ENCODE data around the gene C2CD5. TPM values are rescaled to one million over a fixed set of nuclear protein-coding genes. Genes with fewer than 3 reads are reported as not detected.

C2CD5 gene, protein sequence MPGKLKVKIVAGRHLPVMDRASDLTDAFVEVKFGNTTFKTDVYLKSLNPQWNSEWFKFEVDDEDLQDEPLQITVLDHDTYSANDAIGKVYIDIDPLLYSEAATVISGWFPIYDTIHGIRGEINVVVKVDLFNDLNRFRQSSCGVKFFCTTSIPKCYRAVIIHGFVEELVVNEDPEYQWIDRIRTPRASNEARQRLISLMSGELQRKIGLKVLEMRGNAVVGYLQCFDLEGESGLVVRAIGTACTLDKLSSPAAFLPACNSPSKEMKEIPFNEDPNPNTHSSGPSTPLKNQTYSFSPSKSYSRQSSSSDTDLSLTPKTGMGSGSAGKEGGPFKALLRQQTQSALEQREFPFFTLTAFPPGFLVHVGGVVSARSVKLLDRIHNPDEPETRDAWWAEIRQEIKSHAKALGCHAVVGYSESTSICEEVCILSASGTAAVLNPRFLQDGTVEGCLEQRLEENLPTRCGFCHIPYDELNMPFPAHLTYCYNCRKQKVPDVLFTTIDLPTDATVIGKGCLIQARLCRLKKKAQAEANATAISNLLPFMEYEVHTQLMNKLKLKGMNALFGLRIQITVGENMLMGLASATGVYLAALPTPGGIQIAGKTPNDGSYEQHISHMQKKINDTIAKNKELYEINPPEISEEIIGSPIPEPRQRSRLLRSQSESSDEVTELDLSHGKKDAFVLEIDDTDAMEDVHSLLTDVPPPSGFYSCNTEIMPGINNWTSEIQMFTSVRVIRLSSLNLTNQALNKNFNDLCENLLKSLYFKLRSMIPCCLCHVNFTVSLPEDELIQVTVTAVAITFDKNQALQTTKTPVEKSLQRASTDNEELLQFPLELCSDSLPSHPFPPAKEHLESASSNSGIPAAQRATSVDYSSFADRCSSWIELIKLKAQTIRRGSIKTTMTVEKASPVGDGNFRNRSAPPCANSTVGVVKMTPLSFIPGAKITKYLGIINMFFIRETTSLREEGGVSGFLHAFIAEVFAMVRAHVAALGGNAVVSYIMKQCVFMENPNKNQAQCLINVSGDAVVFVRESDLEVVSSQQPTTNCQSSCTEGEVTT
- total RNA-seq = 10 to 100 TPM; 12.2 to 28.8 (median 24.5) TPM

GRCh38 chr12:22544038-22544979, at the start of gene C2CD5:
Gene C2CD5, minus strand, starts transcription at chr12:22544542. Its CDS starts 392 bp downstream, at chr12:22544150.
- Histone ChIP-seq H3K27me3 (no peaks in the 10 kb centered on the region), H3K4me3 (peak within 1 kb of the TSS; percentile 69 to 94 (median 86)), H3K27ac (peak within 1 kb of the TSS; percentile 88 to 98 (median 94)), H3K36me3 (no peaks in the 10 kb centered on the region), H3K4me1 (peaks cover 14 to 49% (median 23%) of the 10 kb centered on the region in 3 donors), H3K9me3 (no peaks in the 10 kb centered on the region)
- intact Hi-C loops (cut with DNase I) = loop anchor here (5.0 kb wide), 1 partner anchor 83 kb away; the partner anchor contains the start of gene ETNK1
- WGBS, 2 donors = 0 to 3% methylated on average over 7 to 34 of the region's 80 CpGs
- TF ChIP-seq, protein P1, sequence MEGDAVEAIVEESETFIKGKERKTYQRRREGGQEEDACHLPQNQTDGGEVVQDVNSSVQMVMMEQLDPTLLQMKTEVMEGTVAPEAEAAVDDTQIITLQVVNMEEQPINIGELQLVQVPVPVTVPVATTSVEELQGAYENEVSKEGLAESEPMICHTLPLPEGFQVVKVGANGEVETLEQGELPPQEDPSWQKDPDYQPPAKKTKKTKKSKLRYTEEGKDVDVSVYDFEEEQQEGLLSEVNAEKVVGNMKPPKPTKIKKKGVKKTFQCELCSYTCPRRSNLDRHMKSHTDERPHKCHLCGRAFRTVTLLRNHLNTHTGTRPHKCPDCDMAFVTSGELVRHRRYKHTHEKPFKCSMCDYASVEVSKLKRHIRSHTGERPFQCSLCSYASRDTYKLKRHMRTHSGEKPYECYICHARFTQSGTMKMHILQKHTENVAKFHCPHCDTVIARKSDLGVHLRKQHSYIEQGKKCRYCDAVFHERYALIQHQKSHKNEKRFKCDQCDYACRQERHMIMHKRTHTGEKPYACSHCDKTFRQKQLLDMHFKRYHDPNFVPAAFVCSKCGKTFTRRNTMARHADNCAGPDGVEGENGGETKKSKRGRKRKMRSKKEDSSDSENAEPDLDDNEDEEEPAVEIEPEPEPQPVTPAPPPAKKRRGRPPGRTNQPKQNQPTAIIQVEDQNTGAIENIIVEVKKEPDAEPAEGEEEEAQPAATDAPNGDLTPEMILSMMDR (IDR thresholded peaks at IDR 0.05) = peak in 2 of 6 experiments; percentile 16 to 47
- TF ChIP-seq POLR2A (IDR thresholded peaks at IDR 0.05) = peak in 3 of 4 donors; percentile 71 to 88 (median 81)
- DNase-seq = peak; percentile 80

- intact Hi-C loops (cut with DNase I) = no loop called here
- Histone ChIP-seq H3K36me3 (no peaks in the 10 kb centered on the region), H3K4me1 (no peaks in the 10 kb centered on the region), H3K27ac (no peak overlapping the region), H3K9me3 (no peaks in the 10 kb centered on the region), H3K4me3 (no peak overlapping the region), H3K27me3 (no peaks in the 10 kb centered on the region)
- TF ChIP-seq, protein P1 (IDR thresholded peaks at IDR 0.05) = no peak
- no peak for DNase-seq
These were observed 49.5 kb upstream of the C2CD5 start for GRCh38 chr12:22593864-22594263.

DNA sequence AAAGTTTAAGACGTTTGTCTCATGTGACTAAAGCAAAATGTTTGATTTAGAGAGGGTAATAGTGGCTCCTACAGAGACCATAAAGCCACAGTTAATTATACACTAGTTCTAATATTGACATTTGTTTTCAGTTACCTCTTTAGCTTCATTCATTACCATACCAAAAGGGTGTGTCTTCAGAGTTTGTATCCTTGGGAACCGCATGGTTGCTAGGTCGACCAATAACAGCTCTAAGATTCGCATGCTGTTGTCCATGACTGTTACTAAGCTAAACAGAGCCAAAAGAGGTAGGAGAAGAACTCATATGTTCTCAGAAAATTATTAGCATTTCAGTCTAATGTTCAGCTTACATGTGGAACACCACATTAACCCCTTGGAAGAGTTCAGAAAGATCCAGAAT, 44.5 kb upstream of the C2CD5 start:
- TF ChIP-seq, protein P1 (IDR thresholded peaks at IDR 0.05) = no peak
- TF ChIP-seq POLR2A (IDR thresholded peaks at IDR 0.05) = no peak
- Histone ChIP-seq H3K36me3 (no peaks in the 10 kb centered on the region), H3K27me3 (no peaks in the 10 kb centered on the region), H3K27ac (no peak overlapping the region), H3K4me3 (no peak overlapping the region), H3K4me1 (no peaks in the 10 kb centered on the region), H3K9me3 (no peaks in the 10 kb centered on the region)
- intact Hi-C loops (cut with DNase I) = no loop called here
- 47 to 62% methylated on average over 4 of the region's 4 CpGs for WGBS, 2 donors
- DNase-seq = no peak

DNA sequence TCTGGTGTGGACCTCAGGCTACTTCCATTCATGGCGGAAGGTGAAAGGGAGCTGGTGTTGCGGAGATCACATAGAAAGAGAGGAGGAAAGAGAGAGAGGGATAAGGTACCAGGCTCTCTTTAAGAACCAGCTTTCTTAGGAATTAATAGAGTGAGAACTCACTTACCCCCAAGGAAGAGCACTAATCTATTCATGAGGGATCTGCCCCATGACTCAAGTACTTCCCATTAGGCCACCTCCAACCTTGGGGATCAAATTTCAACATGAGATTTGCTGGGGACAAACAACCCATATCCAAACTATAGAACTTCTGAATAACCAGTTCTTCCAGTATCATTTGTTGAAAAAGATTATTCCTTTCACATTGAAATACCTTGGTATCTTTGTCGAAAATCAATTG, 34.0 kb upstream of the C2CD5 start:
- no peaks in the 10 kb centered on the region for H3K27me3 ChIP-seq
- no peak for DNase-seq
- intact Hi-C loops (cut with DNase I) = no loop called here
- H3K36me3 ChIP-seq = no peaks in the 10 kb centered on the region
- peaks cover 0 to 5% (median 0%) of the 10 kb centered on the region in 3 donors for H3K4me1 ChIP-seq
- H3K4me3 ChIP-seq = no peak overlapping the region
- WGBS, 2 donors = 81% methylated on average over 3 of the region's 3 CpGs
- no peaks in the 10 kb centered on the region for H3K9me3 ChIP-seq
- peak overlapping the region in 2 of 4 donors; percentile 28 to 51 for H3K27ac ChIP-seq
- TF ChIP-seq, protein P1 (IDR thresholded peaks at IDR 0.05) = no peak
- no peak for TF ChIP-seq POLR2A (IDR thresholded peaks at IDR 0.05)

All from esophagus squamous epithelium (tissue), 5 donors.